Measurements from ENCODE around the gene VEGFD.

The VEGFD gene

GRCh38 chrX:15358533-15358932 lies 25.7 kb downstream of the VEGFD start:
- no peak for DNase-seq (ENCODE audit: low read depth)

GRCh38 chrX:15356444-15356843 lies 27.8 kb downstream of the VEGFD start:
- DNase-seq (ENCODE audit: low read depth), result peak; percentile 15

- no peak for DNase-seq (ENCODE audit: low read depth)
Measured at GRCh38 chrX:15350329-15350996, 33.8 kb downstream of the VEGFD start.

GRCh38 chrX:15349046-15349445 lies 35.2 kb downstream of the VEGFD start:
- DNase-seq (ENCODE audit: low read depth), result peak; percentile 56

- no peak for DNase-seq (ENCODE audit: low read depth)
Measured at GRCh38 chrX:15345976-15346375, 38.2 kb downstream of the VEGFD start.

- no peak for DNase-seq (ENCODE audit: low read depth)
Measured at GRCh38 chrX:15344106-15344505, 40.1 kb downstream of the VEGFD start.

- DNase-seq (ENCODE audit: low read depth), result peak; percentile 78
Measured at GRCh38 chrX:15343075-15343476, 41.1 kb downstream of the VEGFD start.

- no peak for DNase-seq (ENCODE audit: low read depth)
Measured at GRCh38 chrX:15340867-15341266, 43.3 kb downstream of the VEGFD start.

- peak; percentile 56 for DNase-seq (ENCODE audit: low read depth)
Measured at GRCh38 chrX:15336023-15336413, 48.2 kb downstream of the VEGFD start.

- DNase-seq (ENCODE audit: low read depth), result peak; percentile 96
Measured at GRCh38 chrX:15335135-15336022, 48.8 kb downstream of the VEGFD start, which contains the start of gene PIGA. Gene PIGA, minus strand, starts transcription at chrX:15335523. Its CDS starts 3,593 bp downstream, at chrX:15331930.

GRCh38 chrX:15334561-15334960 lies 49.7 kb downstream of the VEGFD start:
- DNase-seq (ENCODE audit: low read depth), result peak; percentile 48

GRCh38 chrX:15328821-15329220 lies 55.4 kb downstream of the VEGFD start:
- no peak for DNase-seq (ENCODE audit: low read depth)

- no peak for DNase-seq (ENCODE audit: low read depth)
Measured at GRCh38 chrX:15328131-15328530, 56.1 kb downstream of the VEGFD start.

GRCh38 chrX:15322472-15322871 lies 61.7 kb downstream of the VEGFD start:
- DNase-seq (ENCODE audit: low read depth), result no peak

GRCh38 chrX:15322072-15322471 lies 62.1 kb downstream of the VEGFD start:
- no peak for DNase-seq (ENCODE audit: low read depth)

GRCh38 chrX:15321447-15321846 lies 62.8 kb downstream of the VEGFD start:
- no peak for DNase-seq (ENCODE audit: low read depth)

GRCh38 chrX:15320297-15320696 lies 63.9 kb downstream of the VEGFD start:
- no peak for DNase-seq (ENCODE audit: low read depth)

GRCh38 chrX:15319075-15319474 lies 65.1 kb downstream of the VEGFD start:
- DNase-seq (ENCODE audit: low read depth), result no peak

GRCh38 chrX:15315509-15315908 lies 68.7 kb downstream of the VEGFD start, which contains the start of gene ASB11:
Gene ASB11, minus strand, starts transcription at chrX:15315640. Its CDS starts 35 bp downstream, at chrX:15315605.
- DNase-seq (ENCODE audit: low read depth), result no peak

- no peak for DNase-seq (ENCODE audit: low read depth)
Measured at GRCh38 chrX:15314472-15314871, 69.7 kb downstream of the VEGFD start.

- no peak for DNase-seq (ENCODE audit: low read depth)
Measured at GRCh38 chrX:15311119-15311518, 73.1 kb downstream of the VEGFD start.

- DNase-seq (ENCODE audit: low read depth), result peak; percentile 72
Measured at GRCh38 chrX:15310117-15310516, 74.1 kb downstream of the VEGFD start.

GRCh38 chrX:15305899-15306298 lies 78.3 kb downstream of the VEGFD start:
- DNase-seq (ENCODE audit: low read depth), result peak; percentile 3

Data from EH (cell line).